Psoas muscle (tissue), 8 donors: Measurements from ENCODE around the gene BICC1. TPM values are rescaled to one million over a fixed set of nuclear protein-coding genes. Genes with fewer than 3 reads are reported as not detected.
A peak's percentile ranks its signal among the peaks of the same experiment; 100 is the strongest.

ENCODE experiments used
- ATAC-seq, 4 donors: fragments of 200-7000 bp; cut with Tn5 transposase; one replicate each; pipeline ENCODE4 v1.9.1; 2020; ENCODE audit warnings: moderate library complexity in 3 of 4, mild to moderate bottlenecking in 2 of 4
- DNase-seq, 2 donors: peaks; one replicate each; pipeline ENCODE4 v3.0.0-alpha.2; 2020
- H3K27ac ChIP-seq: fragments of 200-600 bp; one replicate; pipeline ENCODE4 v1.8.0; 2022
- H3K27me3 ChIP-seq, 3 donors: fragments of 200-600 bp in 1 of 3; one replicate each; pipeline versions ENCODE4 v1.6.1 to v1.8.0; 2013 to 2022; ENCODE audit warnings: low read length in 2 of 3, mild to moderate bottlenecking in 2 of 3, moderate library complexity in 1 of 3; ENCODE audit not compliant: insufficient read depth in 3 of 3
- H3K36me3 ChIP-seq, 2 donors: fragments of 200-600 bp in 1 of 2; one replicate each; pipeline versions ENCODE4 v1.6.1 to v1.8.0; 2013 to 2022; ENCODE audit warnings: low read depth in 1 of 2, mild to moderate bottlenecking in 1 of 2, moderate library complexity in 1 of 2; ENCODE audit not compliant: insufficient read depth in 1 of 2
- H3K4me1 ChIP-seq: fragments of 200-600 bp; one replicate; pipeline ENCODE4 v1.8.0; 2022
- H3K4me3 ChIP-seq: fragments of 200-600 bp; one replicate; pipeline ENCODE4 v1.8.0; 2022; ENCODE audit warnings: mild to moderate bottlenecking
- H3K9me3 ChIP-seq: fragments of 200-600 bp; one replicate; pipeline ENCODE4 v1.8.0; 2022
- CTCF ChIP-seq: fragments of 200-600 bp; IDR thresholded peaks from one replicate; pipeline ENCODE4 v1.8.0; 2022; ENCODE audit warnings: antibody characterized with exemption
- WGBS, 3 donors: extraction: QIAGEN DNeasy Blood & Tissue Kit; methylation state at CpG; one replicate each; pipeline versions ENCODE4 v1.1.6 to v1.1.7; 2013; 5-methylcytosine and 5-hydroxymethylcytosine counted together
- intact Hi-C, 2 donors: fragments of 100-400 bp; cut with DNase I; formaldehyde crosslinking; loops; one replicate each; pipeline versions ENCODE4 v1.11.0 to v1.14.2; 2022
- polyA plus RNA-seq, 3 donors: library from polyadenylated mRNA; stranded (reverse); fragments of 200-250 nt; gene quantifications; one replicate each; pipeline ENCODE4 v1.2.3, GENCODE V29; 2013
- total RNA-seq, 4 donors: library from RNA; stranded (reverse); fragmentation: NEBNext Ultra II Directional in 2 of 4; extraction: Animal tissue kit (Norgen Biotek cat#: 25700) in 2 of 4; gene quantifications; one replicate each; pipeline versions ENCODE4 v1.2.1 to v1.2.4, GENCODE V29; 2021 to 2023
- donor health status: healthy with polysubstance abuse.
- donor health status: DM: no; HTN: no; CAD: no; lungs with moderate emphysema.
- donor health status: Bipolar disorder and iron deficiency.
- donor health status: healthy.
- donor health status: DM: yes; HTN: yes; CAD: no.
- donor health status: DM: no; HTN: no; CAD: no.
- donor health status: DM: no; HTN: no; CAD: no.
- donor health status: DM: yes; HTN: yes; CAD: no.

Gene BICC1
- total and polyA plus RNA-seq, 7 donors: 4.7 to 13.2 (median 6.9) TPM

DNA sequence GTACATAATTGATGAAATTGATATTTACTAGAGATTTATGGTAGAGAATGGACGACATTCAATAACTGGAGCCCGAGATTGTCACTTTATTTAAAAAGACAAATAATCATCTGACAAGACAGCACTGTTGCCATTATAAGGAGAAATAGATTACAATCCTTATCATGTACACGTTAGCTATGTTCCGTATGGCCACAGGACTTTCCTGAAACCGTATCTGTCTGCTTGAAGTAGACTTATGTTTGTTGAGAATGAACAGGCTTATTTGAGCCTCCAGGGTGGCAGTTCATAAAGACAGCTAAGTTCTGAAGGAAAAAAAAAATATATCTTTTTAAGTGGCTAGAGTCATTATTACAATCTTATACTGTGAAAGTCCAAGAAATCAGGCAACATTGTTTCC lies 317.2 kb downstream of the BICC1 start:
- DNase-seq (no peak), ATAC-seq (no peak)
- intact Hi-C loops: no loop called here
- WGBS, 3 donors: 91 to 94% (median 92%) methylated on average over 5 of the region's 5 CpGs
- no peak for TF ChIP-seq CTCF
- Histone ChIP-seq H3K4me3 (no peak overlapping the region), H3K36me3 (peaks cover 0 to 4% of the 10 kb centered on the region in 2 donors), H3K9me3 (no peaks in the 10 kb centered on the region), H3K4me1 (no peaks in the 10 kb centered on the region), H3K27me3 (no peaks in the 10 kb centered on the region), H3K27ac (no peak overlapping the region)

DNA sequence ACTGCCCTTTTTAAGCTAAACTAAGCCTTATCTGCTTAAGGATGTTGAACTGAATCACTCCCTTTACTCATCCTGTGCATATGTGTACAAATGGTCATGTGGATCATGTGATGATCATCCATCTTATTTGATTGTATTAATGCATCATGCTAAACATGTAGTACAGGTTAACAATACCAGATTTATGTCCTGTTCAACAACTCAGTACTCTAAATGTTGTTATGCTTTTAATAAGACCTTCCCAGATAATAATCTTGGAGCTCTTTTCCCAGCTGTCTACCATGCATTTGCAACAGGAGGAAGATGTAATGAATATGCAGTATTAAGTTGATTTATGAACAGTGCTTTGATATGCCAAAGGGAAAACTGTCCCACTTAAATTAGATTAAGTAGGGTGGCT lies 318.0 kb downstream of the BICC1 start:
- intact Hi-C loops: no loop called here
- H3K36me3 ChIP-seq: peaks cover 0 to 4% of the 10 kb centered on the region in 2 donors
- no peak overlapping the region for H3K4me3 ChIP-seq
- no peak for TF ChIP-seq CTCF
- ATAC-seq (peak in 2 of 4 donors; percentile 35 to 46), DNase-seq (no peak)
- no peak overlapping the region for H3K27ac ChIP-seq
- no peaks in the 10 kb centered on the region for H3K27me3 ChIP-seq
- no peaks in the 10 kb centered on the region for H3K4me1 ChIP-seq
- no peaks in the 10 kb centered on the region for H3K9me3 ChIP-seq

DNA sequence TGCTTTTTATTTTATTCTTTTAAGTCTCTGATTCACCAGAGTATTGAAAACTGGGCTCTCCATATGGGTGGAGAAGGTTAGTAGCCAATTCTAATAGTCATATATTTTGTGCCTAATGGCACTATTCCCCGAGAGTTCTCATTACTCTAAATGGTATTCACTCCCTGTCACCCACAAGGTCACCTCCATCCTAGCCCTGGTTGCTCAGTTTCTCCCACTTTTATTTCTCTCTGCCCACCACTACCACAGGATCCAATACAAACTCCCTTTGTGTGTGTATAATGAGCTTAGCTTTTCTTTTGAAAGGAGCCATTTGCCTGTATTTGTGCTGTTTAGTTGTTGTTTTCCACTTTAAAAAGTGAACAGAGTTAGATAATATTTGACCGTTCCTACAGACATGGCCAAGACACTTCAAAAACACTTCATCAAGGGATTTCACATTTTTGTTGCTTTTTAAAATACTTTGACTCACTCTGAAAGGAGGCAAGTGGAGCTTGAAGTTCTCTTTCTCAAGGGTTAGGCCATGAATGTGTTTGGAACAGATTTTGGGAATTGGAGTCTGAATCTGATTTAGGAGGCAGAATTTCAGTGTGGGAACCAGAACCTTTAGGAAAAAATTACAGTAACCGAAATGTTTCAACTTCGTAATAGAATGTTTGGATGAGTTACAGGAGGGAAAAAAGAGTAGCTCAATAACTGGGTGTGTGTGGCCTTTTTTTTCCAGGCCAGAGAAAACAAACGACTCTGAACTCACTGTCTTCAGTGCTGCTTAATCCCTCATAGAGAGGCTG lies 321.3 kb downstream of the BICC1 start:
- 39 to 63% (median 42%) methylated on average over 5 of the region's 5 CpGs for WGBS, 3 donors
- ATAC-seq (peak in 3 of 4 donors; percentile 7 to 23 (median 17)), DNase-seq (no peak)
- Histone ChIP-seq H3K27ac (no peak overlapping the region), H3K36me3 (no peaks in the 10 kb centered on the region), H3K4me1 (no peaks in the 10 kb centered on the region), H3K9me3 (no peaks in the 10 kb centered on the region), H3K27me3 (no peaks in the 10 kb centered on the region), H3K4me3 (no peak overlapping the region)
- TF ChIP-seq CTCF: no peak
- intact Hi-C loops: no loop called here

GRCh38 chr10:58836176-58836700 lies 323.6 kb downstream of the BICC1 start:
- H3K27ac ChIP-seq: no peak overlapping the region
- ATAC-seq (no peak), DNase-seq (no peak)
- H3K9me3 ChIP-seq: no peaks in the 10 kb centered on the region
- WGBS, 3 donors: 84 to 91% (median 88%) methylated on average over 3 of the region's 3 CpGs
- intact Hi-C loops: no loop called here
- no peaks in the 10 kb centered on the region for H3K27me3 ChIP-seq
- no peak overlapping the region for H3K4me3 ChIP-seq
- H3K4me1 ChIP-seq: no peaks in the 10 kb centered on the region
- no peaks in the 10 kb centered on the region for H3K36me3 ChIP-seq
- no peak for TF ChIP-seq CTCF
